Stimulated activated naive CD8-positive, alpha-beta T cell treated with anti-CD3 and anti-CD28 coated beads, Interleukin-15, Interleukin-2, amounts not matched to agents 100 ng/mL and 50 ng/mL, for 24 hours (primary cell): ENCODE measurements around the gene AHR.
"Not testable (repeated sequence)": the region's sequence is repeated elsewhere in the genome, so short reads cannot be mapped to it uniquely, and the experiment has no call there.

ENCODE experiments used
- H3K27ac Mint-ChIP-seq: one replicate; pipeline ENCODE4 v1.8.0; 2021; ENCODE audit warnings: mild to moderate bottlenecking, mixed read lengths
- H3K27me3 Mint-ChIP-seq: one replicate; pipeline ENCODE4 v1.8.0; 2021; ENCODE audit warnings: mixed read lengths
- H3K36me3 Mint-ChIP-seq: one replicate; pipeline ENCODE4 v1.8.0; 2021; ENCODE audit warnings: low read depth, mixed read lengths
- H3K4me1 Mint-ChIP-seq: one replicate; pipeline ENCODE4 v1.8.0; 2021; ENCODE audit warnings: low read depth, mixed read lengths
- H3K4me3 Mint-ChIP-seq: one replicate; pipeline ENCODE4 v1.8.0; 2021; ENCODE audit warnings: mild to moderate bottlenecking, mixed read lengths
- H3K9me3 Mint-ChIP-seq: one replicate; pipeline ENCODE4 v1.8.0; 2021; ENCODE audit warnings: mixed read lengths

AHR gene

GRCh38 chr7:17342756-17343155, 44.3 kb downstream of the AHR start:
- Mint-ChIP-seq H3K27me3 (no peaks in the 10 kb centered on the region), H3K27ac (no peak overlapping the region)

GRCh38 chr7:17347401-17347800, 48.9 kb downstream of the AHR start:
- no peaks in the 10 kb centered on the region for H3K27me3 Mint-ChIP-seq
- no peak overlapping the region for H3K27ac Mint-ChIP-seq
- peaks cover 12% of the 10 kb centered on the region for H3K4me1 Mint-ChIP-seq
- no peak overlapping the region for H3K4me3 Mint-ChIP-seq
- H3K9me3 Mint-ChIP-seq, result peaks cover 19% of the 10 kb centered on the region
- H3K36me3 Mint-ChIP-seq, result peaks cover 51% of the 10 kb centered on the region

More at GRCh38 chr7:17342756-17343155, 44.3 kb downstream of the AHR start:
- Mint-ChIP-seq H3K36me3 (peaks cover 38% of the 10 kb centered on the region), H3K4me3 (no peak overlapping the region), H3K9me3 (no peaks in the 10 kb centered on the region), H3K4me1 (peaks cover 6% of the 10 kb centered on the region)

- peaks cover 42% of the 10 kb centered on the region for H3K36me3 Mint-ChIP-seq
- not testable (repeated sequence) for H3K27me3 Mint-ChIP-seq, H3K4me1 Mint-ChIP-seq, H3K4me3 Mint-ChIP-seq, H3K27ac Mint-ChIP-seq
- peaks cover 19% of the 10 kb centered on the region for H3K9me3 Mint-ChIP-seq
These were observed 50.5 kb downstream of the AHR start for GRCh38 chr7:17348932-17349331.

- peaks cover 12% of the 10 kb centered on the region for H3K4me1 Mint-ChIP-seq
- not testable (repeated sequence) for H3K27me3 Mint-ChIP-seq, H3K27ac Mint-ChIP-seq, H3K4me3 Mint-ChIP-seq
- peaks cover 38% of the 10 kb centered on the region for H3K36me3 Mint-ChIP-seq
- peaks cover 19% of the 10 kb centered on the region for H3K9me3 Mint-ChIP-seq
These were observed 51.9 kb downstream of the AHR start for GRCh38 chr7:17350321-17350720.

- not testable (repeated sequence) for H3K4me3 Mint-ChIP-seq
- Mint-ChIP-seq H3K4me1 (peaks cover 12% of the 10 kb centered on the region), H3K36me3 (peaks cover 23% of the 10 kb centered on the region)
These were observed 55.4 kb downstream of the AHR start for GRCh38 chr7:17353650-17354419.

GRCh38 chr7:17354473-17354872, 56.0 kb downstream of the AHR start:
- no peak overlapping the region for H3K4me3 Mint-ChIP-seq
- peaks cover 12% of the 10 kb centered on the region for H3K4me1 Mint-ChIP-seq
- peaks cover 21% of the 10 kb centered on the region for H3K36me3 Mint-ChIP-seq
- H3K27ac Mint-ChIP-seq, result no peak overlapping the region
- no peaks in the 10 kb centered on the region for H3K27me3 Mint-ChIP-seq
- peaks cover 19% of the 10 kb centered on the region for H3K9me3 Mint-ChIP-seq

More at GRCh38 chr7:17353650-17354419, 55.4 kb downstream of the AHR start:
- not testable (repeated sequence) for H3K27me3 Mint-ChIP-seq, H3K27ac Mint-ChIP-seq
- H3K9me3 Mint-ChIP-seq, result peaks cover 19% of the 10 kb centered on the region

GRCh38 chr7:17355050-17355449, 56.6 kb downstream of the AHR start:
- peaks cover 12% of the 10 kb centered on the region for H3K4me1 Mint-ChIP-seq
- no peaks in the 10 kb centered on the region for H3K27me3 Mint-ChIP-seq
- H3K27ac Mint-ChIP-seq, result no peak overlapping the region
- H3K4me3 Mint-ChIP-seq, result no peak overlapping the region
- peaks cover 19% of the 10 kb centered on the region for H3K9me3 Mint-ChIP-seq
- peaks cover 16% of the 10 kb centered on the region for H3K36me3 Mint-ChIP-seq

GRCh38 chr7:17357952-17358351, 59.5 kb downstream of the AHR start:
- H3K27me3 Mint-ChIP-seq, result no peaks in the 10 kb centered on the region
- H3K4me1 Mint-ChIP-seq, result peaks cover 6% of the 10 kb centered on the region
- H3K36me3 Mint-ChIP-seq, result no peaks in the 10 kb centered on the region
- no peak overlapping the region for H3K4me3 Mint-ChIP-seq
- H3K9me3 Mint-ChIP-seq, result peaks cover 4% of the 10 kb centered on the region
- H3K27ac Mint-ChIP-seq, result no peak overlapping the region

GRCh38 chr7:17359610-17360009, 61.2 kb downstream of the AHR start:
- Mint-ChIP-seq H3K4me1 (peaks cover 4% of the 10 kb centered on the region), H3K36me3 (no peaks in the 10 kb centered on the region), H3K4me3 (no peak overlapping the region), H3K27ac (no peak overlapping the region), H3K9me3 (peaks cover 4% of the 10 kb centered on the region), H3K27me3 (no peaks in the 10 kb centered on the region)

GRCh38 chr7:17362439-17363105, 64.1 kb downstream of the AHR start:
- Mint-ChIP-seq H3K4me3 (no peak overlapping the region), H3K27me3 (no peaks in the 10 kb centered on the region), H3K9me3 (peaks cover 4% of the 10 kb centered on the region), H3K4me1 (no peaks in the 10 kb centered on the region), H3K36me3 (no peaks in the 10 kb centered on the region), H3K27ac (no peak overlapping the region)

- no peaks in the 10 kb centered on the region for H3K27me3 Mint-ChIP-seq
- no peaks in the 10 kb centered on the region for H3K4me1 Mint-ChIP-seq
- H3K27ac Mint-ChIP-seq, result no peak overlapping the region
- no peak overlapping the region for H3K4me3 Mint-ChIP-seq
- peaks cover 4% of the 10 kb centered on the region for H3K9me3 Mint-ChIP-seq
- no peaks in the 10 kb centered on the region for H3K36me3 Mint-ChIP-seq
These were observed 66.2 kb downstream of the AHR start for GRCh38 chr7:17364671-17365070.

- peaks cover 4% of the 10 kb centered on the region for H3K9me3 Mint-ChIP-seq
- H3K27me3 Mint-ChIP-seq, result no peaks in the 10 kb centered on the region
- H3K4me3 Mint-ChIP-seq, result no peak overlapping the region
- no peaks in the 10 kb centered on the region for H3K36me3 Mint-ChIP-seq
- no peaks in the 10 kb centered on the region for H3K4me1 Mint-ChIP-seq
- H3K27ac Mint-ChIP-seq, result no peak overlapping the region
These were observed 67.3 kb downstream of the AHR start for GRCh38 chr7:17365775-17366174.

- Mint-ChIP-seq H3K36me3 (no peaks in the 10 kb centered on the region), H3K4me1 (peaks cover 4% of the 10 kb centered on the region), H3K27ac (no peak overlapping the region), H3K27me3 (no peaks in the 10 kb centered on the region), H3K4me3 (no peak overlapping the region), H3K9me3 (no peaks in the 10 kb centered on the region)
These were observed 69.0 kb downstream of the AHR start for GRCh38 chr7:17367502-17367901.

- Mint-ChIP-seq H3K9me3 (no peaks in the 10 kb centered on the region), H3K36me3 (no peaks in the 10 kb centered on the region), H3K4me1 (peaks cover 4% of the 10 kb centered on the region), H3K27me3 (no peaks in the 10 kb centered on the region), H3K4me3 (no peak overlapping the region), H3K27ac (no peak overlapping the region)
These were observed 70.5 kb downstream of the AHR start for GRCh38 chr7:17368856-17369524.

- Mint-ChIP-seq H3K4me1 (peaks cover 4% of the 10 kb centered on the region), H3K9me3 (no peaks in the 10 kb centered on the region), H3K27ac (no peak overlapping the region), H3K27me3 (no peaks in the 10 kb centered on the region), H3K36me3 (no peaks in the 10 kb centered on the region), H3K4me3 (no peak overlapping the region)
These were observed 71.4 kb downstream of the AHR start for GRCh38 chr7:17369691-17370426.
